T47D (cell line): ENCODE results near the gene PRKD3.

Experiments
- DNase-seq, 2 experiments: peaks; one replicate each; pipeline versions ENCODE4 v3.0.0 to v3.0.0-alpha.2; 2011 to 2012; ENCODE audit warnings: low read depth in 1 of 2, low spot score in 1 of 2
- JUND ChIP-seq: IDR thresholded peaks from 2 replicates; pipeline ENCODE4 v1.6.1; 2012; ENCODE audit warnings: low read depth
- in situ Hi-C: cut with HindIII; loops from 2 replicates; pipeline ENCODE4 v1.10.0; 2016; ENCODE audit warnings: low sequenced_read_pairs, low pct_unique_long_range_greater_than_20kb

PRKD3 gene

GRCh38 chr2:37291680-37292079 lies 33.0 kb downstream of the PRKD3 start:
- no peak for TF ChIP-seq JUND
- in situ Hi-C loops, result no loop called here
- DNase-seq, result no peak

GRCh38 chr2:37287966-37288365 lies 36.7 kb downstream of the PRKD3 start:
- no peak for TF ChIP-seq JUND
- peak in 1 of 2 experiments; percentile 44 for DNase-seq
- in situ Hi-C loops, result no loop called here

GRCh38 chr2:37284381-37284780 lies 40.3 kb downstream of the PRKD3 start:
- no peak for TF ChIP-seq JUND
- in situ Hi-C loops, result no loop called here
- no peak for DNase-seq

GRCh38 chr2:37283207-37283606 lies 41.4 kb downstream of the PRKD3 start:
- no peak for TF ChIP-seq JUND
- in situ Hi-C loops, result no loop called here
- no peak for DNase-seq

- no peak for TF ChIP-seq JUND
- in situ Hi-C loops, result no loop called here
- DNase-seq, result no peak
These were observed 41.9 kb downstream of the PRKD3 start for GRCh38 chr2:37282746-37283145.

- TF ChIP-seq JUND, result no peak
- in situ Hi-C loops, result no loop called here
- DNase-seq, result peak in 1 of 2 experiments; percentile 3
These were observed 42.7 kb downstream of the PRKD3 start for GRCh38 chr2:37281916-37282315.

- no peak for TF ChIP-seq JUND
- in situ Hi-C loops, result no loop called here
- DNase-seq, result no peak
These were observed 48.3 kb downstream of the PRKD3 start for GRCh38 chr2:37276291-37276690.
